ENCODE measurements around the gene DDX23. TPM values are rescaled to one million over a fixed set of nuclear protein-coding genes. Genes with fewer than 3 reads are reported as not detected.

DDX23 gene
- total RNA-seq, 1 experiment from 2014 or later, result 135 TPM

- POLR2A ChIA-PET (ENCODE audit: low non-redundant PET), result no interaction called here
- no TSS peak for BruUV-seq (replicated peaks)
- Histone ChIP-seq H3K4me3 (ENCODE audit: low read depth, low read length, poor library complexity, severe bottlenecking) (no peak overlapping the region), H3K9me3 (ENCODE audit: low read depth, low read length, poor library complexity, severe bottlenecking) (no peaks in the 10 kb centered on the region), H3K27ac (ENCODE audit: low read depth, low read length, poor library complexity, severe bottlenecking) (no peak overlapping the region), H3K27me3 (replicated peaks; ENCODE audit: insufficient read depth, low read depth, low read length, poor library complexity) (no peaks in the 10 kb centered on the region), H3K4me1 (ENCODE audit: insufficient read depth, low read length, poor library complexity, severe bottlenecking) (no peaks in the 10 kb centered on the region), H3K36me3 (ENCODE audit: insufficient read depth, low read length, poor library complexity, severe bottlenecking) (no peaks in the 10 kb centered on the region)
- no peak for DNase-seq (ENCODE audit: low spot score)
- intact Hi-C loops (cut with micrococcal nuclease; ENCODE audit: unreplicated experiment), result loop anchor here (10.0 kb wide), 1 partner anchor 169 kb away; no protein-coding TSS in a partner anchor
- TF ChIP-seq EZH2 (IDR thresholded peaks at IDR 0.05; ENCODE audit: borderline replicate concordance, low read depth, low read length, poor library complexity, severe bottlenecking), result no peak
- TF ChIP-seq, protein P1, sequence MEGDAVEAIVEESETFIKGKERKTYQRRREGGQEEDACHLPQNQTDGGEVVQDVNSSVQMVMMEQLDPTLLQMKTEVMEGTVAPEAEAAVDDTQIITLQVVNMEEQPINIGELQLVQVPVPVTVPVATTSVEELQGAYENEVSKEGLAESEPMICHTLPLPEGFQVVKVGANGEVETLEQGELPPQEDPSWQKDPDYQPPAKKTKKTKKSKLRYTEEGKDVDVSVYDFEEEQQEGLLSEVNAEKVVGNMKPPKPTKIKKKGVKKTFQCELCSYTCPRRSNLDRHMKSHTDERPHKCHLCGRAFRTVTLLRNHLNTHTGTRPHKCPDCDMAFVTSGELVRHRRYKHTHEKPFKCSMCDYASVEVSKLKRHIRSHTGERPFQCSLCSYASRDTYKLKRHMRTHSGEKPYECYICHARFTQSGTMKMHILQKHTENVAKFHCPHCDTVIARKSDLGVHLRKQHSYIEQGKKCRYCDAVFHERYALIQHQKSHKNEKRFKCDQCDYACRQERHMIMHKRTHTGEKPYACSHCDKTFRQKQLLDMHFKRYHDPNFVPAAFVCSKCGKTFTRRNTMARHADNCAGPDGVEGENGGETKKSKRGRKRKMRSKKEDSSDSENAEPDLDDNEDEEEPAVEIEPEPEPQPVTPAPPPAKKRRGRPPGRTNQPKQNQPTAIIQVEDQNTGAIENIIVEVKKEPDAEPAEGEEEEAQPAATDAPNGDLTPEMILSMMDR (conservative IDR thresholded peaks at IDR 0.05; ENCODE audit: low read depth, low read length), result no peak
- CTCF ChIA-PET, result no interaction called here
Observed at GRCh38 chr12:48793696-48794095, 58.3 kb downstream of the DDX23 start.

DNA sequence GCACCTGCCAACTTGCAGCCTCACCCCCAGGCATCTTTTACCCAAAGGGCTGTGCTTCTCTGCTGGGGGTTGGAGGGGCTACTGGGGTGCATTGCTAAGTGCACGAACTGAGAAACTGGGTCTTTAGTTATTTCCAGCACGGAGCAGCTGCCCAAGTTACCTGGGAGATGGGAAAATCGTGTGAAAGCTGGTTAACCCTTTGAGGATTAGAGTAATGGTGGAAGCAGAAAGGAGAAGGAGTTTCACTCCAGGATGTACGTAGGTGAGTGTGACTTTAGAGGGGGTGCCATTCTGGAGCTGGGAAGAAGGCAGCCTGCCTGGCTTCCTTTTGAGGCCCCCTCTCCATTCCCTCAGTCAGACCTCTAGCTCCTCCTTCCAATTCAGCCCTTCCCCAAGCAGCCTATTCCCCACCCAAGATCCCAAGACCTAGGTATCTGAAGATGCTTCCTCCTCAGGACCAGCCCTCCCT is 62.1 kb downstream of the DDX23 start:
- CTCF ChIA-PET, result interaction anchor here (0.7 to 1.2 kb wide), 2 partner anchors 25 to 62 kb away, joined by 4 to 10 read pairs; partner anchors contain the start of gene DDX23
- BruUV-seq (replicated peaks), result no TSS peak
- no peak for TF ChIP-seq EZH2 (IDR thresholded peaks at IDR 0.05; ENCODE audit: borderline replicate concordance, low read depth, low read length, poor library complexity, severe bottlenecking)
- TF ChIP-seq, protein P1 (conservative IDR thresholded peaks at IDR 0.05; ENCODE audit: low read depth, low read length), result no peak
- Histone ChIP-seq H3K4me1 (ENCODE audit: insufficient read depth, low read length, poor library complexity, severe bottlenecking) (peaks cover 12% of the 10 kb centered on the region), H3K4me3 (ENCODE audit: low read depth, low read length, poor library complexity, severe bottlenecking) (peak overlapping the region; percentile 89), H3K36me3 (ENCODE audit: insufficient read depth, low read length, poor library complexity, severe bottlenecking) (no peaks in the 10 kb centered on the region), H3K27ac (ENCODE audit: low read depth, low read length, poor library complexity, severe bottlenecking) (no peak overlapping the region), H3K27me3 (replicated peaks; ENCODE audit: insufficient read depth, low read depth, low read length, poor library complexity) (no peaks in the 10 kb centered on the region), H3K9me3 (ENCODE audit: low read depth, low read length, poor library complexity, severe bottlenecking) (no peaks in the 10 kb centered on the region)
- POLR2A ChIA-PET (ENCODE audit: low non-redundant PET), result no interaction called here
- intact Hi-C loops (cut with micrococcal nuclease; ENCODE audit: unreplicated experiment), result loop anchor here (10.0 kb wide), 1 partner anchor 165 kb away; no protein-coding TSS in a partner anchor
- DNase-seq (ENCODE audit: low spot score), result no peak

GRCh38 chr12:48788854-48789775 is 62.8 kb downstream of the DDX23 start, which contains the start of gene ADCY6:
TSS of gene ADCY6 (minus strand) at chr12:48789089. CDS start at chr12:48783434, 5,655 bp downstream.
- BruUV-seq (replicated peaks), result no TSS peak
- Histone ChIP-seq H3K27me3 (replicated peaks; ENCODE audit: insufficient read depth, low read depth, low read length, poor library complexity) (no peaks in the 10 kb centered on the region), H3K27ac (ENCODE audit: low read depth, low read length, poor library complexity, severe bottlenecking) (peak within 1 kb of the TSS; percentile 72), H3K4me3 (ENCODE audit: low read depth, low read length, poor library complexity, severe bottlenecking) (peak within 1 kb of the TSS; percentile 89), H3K36me3 (ENCODE audit: insufficient read depth, low read length, poor library complexity, severe bottlenecking) (no peaks in the 10 kb centered on the region), H3K9me3 (ENCODE audit: low read depth, low read length, poor library complexity, severe bottlenecking) (no peaks in the 10 kb centered on the region), H3K4me1 (ENCODE audit: insufficient read depth, low read length, poor library complexity, severe bottlenecking) (peaks cover 12% of the 10 kb centered on the region)
- CTCF ChIA-PET, result interaction anchor here (0.6 to 1.2 kb wide), 4 partner anchors 26 to 170 kb away, joined by 3 to 10 read pairs (median 5); partner anchors contain the start of gene DDX23
- POLR2A ChIA-PET (ENCODE audit: low non-redundant PET), result no interaction called here
- DNase-seq (ENCODE audit: low spot score), result peak; percentile 35
- intact Hi-C loops (cut with micrococcal nuclease; ENCODE audit: unreplicated experiment), result no loop called here
- TF ChIP-seq EZH2 (IDR thresholded peaks at IDR 0.05; ENCODE audit: borderline replicate concordance, low read depth, low read length, poor library complexity, severe bottlenecking), result no peak
- TF ChIP-seq, protein P1 (conservative IDR thresholded peaks at IDR 0.05; ENCODE audit: low read depth, low read length), result no peak
